NCI-H128 (cell line): ENCODE results near the gene LCE1C.

Experiments
- DNase-seq: peaks from one replicate; lab custom pipeline; 2025; ENCODE audit not compliant: unreplicated experiment; lab: John Stamatoyannopoulos, UW

The LCE1C gene

GRCh38 chr1:152760551-152761190 lies 45.8 kb downstream of the LCE1C start:
- DNase-seq = no peak

- no peak for DNase-seq
Measured at GRCh38 chr1:152759453-152760173, 46.8 kb downstream of the LCE1C start.

GRCh38 chr1:152758636-152759035 lies 47.8 kb downstream of the LCE1C start:
- DNase-seq = no peak

- no peak for DNase-seq
Measured at GRCh38 chr1:152757747-152758146, 48.7 kb downstream of the LCE1C start, which contains the start of gene KPRP. Gene KPRP (plus strand): TSS chr1:152758025. CDS start chr1:152759589, 1,564 bp downstream.

GRCh38 chr1:152756872-152757271 lies 49.6 kb downstream of the LCE1C start:
- DNase-seq = no peak
